ENCODE results near the gene PGPEP1.

- TF ChIP-seq CTCF (conservative IDR thresholded peaks at IDR 0.05; ENCODE audit: low read depth, low read length) (no peak), EZH2 (IDR thresholded peaks at IDR 0.05; ENCODE audit: borderline replicate concordance, low read depth, low read length, poor library complexity, severe bottlenecking) (no peak)
Observed at GRCh38 chr19:18304208-18304457, 36.3 kb upstream of the PGPEP1 start.
